Stimulated activated naive CD8-positive, alpha-beta T cell treated with anti-CD3 and anti-CD28 coated beads, Interleukin-15, Interleukin-2, amounts not matched to agents 100 U/mL and 50 U/mL, for 24 hours (primary cell): ENCODE results near the gene MEIS1.

Experiments
- ATAC-seq: fragments of 150-1000 bp; cut with Tn5 transposase; one replicate; pipeline ENCODE4 v1.10.0; 2021
- DNase-seq: peaks from one replicate; pipeline ENCODE4 v3.0.0; 2021

Gene MEIS1

DNA sequence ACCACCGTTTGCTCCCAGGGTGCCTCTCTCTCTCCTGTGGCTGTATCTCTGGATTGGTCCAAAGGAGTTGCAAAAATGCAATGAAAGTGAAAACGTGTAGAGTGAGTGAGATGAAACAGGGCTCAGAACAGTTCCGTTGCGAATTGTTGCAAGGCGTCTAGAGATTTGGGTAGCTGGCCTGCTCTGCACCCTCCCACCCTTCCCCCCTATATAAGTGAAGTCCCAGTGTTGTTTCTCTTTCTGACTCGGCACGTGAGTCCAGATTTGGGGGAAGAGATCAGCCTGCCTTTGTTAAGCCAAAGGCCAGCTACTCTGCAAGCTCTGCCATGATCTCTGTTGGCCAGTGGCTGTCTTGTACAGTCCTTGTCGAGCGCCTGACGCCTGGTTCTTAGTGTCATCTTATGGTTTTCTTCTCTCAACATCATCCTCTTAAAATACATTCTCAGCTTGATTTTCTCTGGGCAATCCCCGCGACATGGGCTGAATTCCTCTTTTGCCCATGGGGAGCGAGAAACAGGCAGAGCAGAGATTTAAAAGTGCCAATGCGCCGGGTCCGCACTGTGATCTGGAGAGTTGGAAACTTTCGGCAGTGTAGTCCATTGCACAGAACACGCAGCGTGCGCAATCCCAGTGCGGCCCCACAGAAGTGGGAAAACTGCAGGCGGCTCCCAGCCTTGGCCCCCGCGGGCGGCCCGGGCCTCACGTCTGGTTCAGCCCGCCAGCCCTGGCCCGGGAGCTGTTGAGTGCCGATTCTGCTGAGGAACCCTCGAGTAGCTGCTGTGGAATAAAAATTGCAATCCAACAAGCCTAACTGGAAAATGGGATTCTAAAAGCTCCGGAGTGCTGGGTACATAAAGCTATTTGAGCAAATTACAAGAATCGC is 9.3 kb downstream of the MEIS1 start:
- ATAC-seq (no peak), DNase-seq (no peak)

DNA sequence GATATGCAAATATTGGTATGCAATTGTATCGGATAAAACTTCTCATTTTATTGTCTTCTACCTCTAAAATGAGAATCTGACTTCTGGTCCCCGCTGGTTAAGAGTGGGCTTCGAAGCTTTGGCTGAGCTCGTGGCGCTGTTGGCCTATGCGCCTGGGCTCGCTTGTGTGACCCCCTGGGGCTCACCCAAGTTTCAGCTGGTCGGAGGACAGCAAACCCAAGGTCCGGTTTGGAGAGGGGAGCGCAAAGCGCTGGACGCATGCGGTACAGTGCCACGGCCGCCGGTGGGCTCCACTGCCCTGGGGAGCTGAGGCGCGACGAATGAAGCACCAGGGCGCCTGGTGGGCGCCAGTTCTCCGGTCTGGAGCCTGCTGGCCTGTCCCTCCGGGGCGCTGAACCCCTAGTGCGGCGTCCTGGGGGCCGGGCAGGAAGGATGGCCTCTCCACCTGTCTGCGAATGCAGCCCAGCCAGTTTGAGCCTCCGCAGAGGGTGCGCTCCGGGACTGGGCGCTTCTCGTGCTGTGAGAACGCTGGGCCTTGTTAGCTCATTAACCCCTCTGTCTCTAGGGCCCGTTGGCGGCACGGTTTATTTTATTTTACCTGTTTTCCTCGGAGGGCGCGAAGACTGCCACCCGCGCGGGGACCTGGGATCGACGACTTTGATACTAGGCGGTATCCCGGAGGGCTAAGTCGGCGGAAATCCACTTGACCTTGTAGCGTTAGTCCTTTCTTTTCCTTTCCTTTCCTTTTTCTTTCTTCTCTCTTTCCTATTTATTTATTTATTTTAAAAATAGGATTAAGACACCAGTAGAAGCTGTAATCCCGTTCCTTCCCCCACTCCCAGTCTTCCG is 10.4 kb downstream of the MEIS1 start:
- no peak for ATAC-seq
- DNase-seq: no peak

DNA sequence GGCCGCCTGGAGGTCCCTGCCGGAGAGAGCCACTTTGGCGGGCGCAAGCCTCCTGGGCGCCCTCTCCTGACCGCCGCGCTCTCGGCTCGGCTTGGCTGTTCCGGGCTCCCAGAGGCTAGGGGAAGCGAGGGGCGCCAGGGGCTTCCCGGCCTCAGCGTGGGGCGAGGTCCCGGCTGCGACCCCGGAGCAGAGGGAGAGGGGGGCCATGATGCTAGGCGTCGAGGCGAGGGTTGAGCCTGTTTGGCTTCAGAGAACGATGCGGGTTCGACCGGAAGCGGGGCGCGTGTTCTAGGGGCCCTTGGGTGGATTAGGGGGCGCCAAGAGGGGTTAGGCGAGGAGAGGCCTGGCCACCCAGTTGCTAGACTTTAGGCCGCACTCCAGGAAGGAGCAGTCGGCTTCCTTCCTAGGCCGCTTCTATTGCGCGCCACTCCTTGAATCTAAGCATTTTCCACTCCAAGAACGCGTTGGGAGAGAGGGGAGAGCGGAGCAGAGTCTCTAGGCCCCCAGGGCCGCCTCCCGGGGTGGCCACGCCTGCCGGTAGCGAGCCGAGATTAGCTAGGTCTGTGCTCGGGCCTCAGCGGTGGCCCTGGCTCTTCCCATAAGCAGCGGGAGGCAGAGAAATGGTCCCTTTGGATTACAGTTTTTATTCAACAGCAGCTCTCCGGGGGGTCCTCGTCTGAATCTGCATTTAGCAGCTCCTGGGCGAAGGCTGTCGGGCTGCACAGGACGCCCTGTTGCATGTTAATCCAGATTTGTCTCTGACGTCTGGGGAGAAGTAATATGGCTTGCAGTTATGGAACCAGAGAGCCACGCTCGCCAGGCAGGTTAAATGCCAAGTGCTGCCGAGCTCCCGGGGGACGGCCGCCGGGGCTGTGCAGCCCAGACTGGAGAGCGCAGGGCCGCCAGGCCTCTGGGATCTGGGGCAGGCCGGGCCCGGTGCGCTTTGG is 11.3 kb downstream of the MEIS1 start:
- DNase-seq: no peak
- no peak for ATAC-seq

DNA sequence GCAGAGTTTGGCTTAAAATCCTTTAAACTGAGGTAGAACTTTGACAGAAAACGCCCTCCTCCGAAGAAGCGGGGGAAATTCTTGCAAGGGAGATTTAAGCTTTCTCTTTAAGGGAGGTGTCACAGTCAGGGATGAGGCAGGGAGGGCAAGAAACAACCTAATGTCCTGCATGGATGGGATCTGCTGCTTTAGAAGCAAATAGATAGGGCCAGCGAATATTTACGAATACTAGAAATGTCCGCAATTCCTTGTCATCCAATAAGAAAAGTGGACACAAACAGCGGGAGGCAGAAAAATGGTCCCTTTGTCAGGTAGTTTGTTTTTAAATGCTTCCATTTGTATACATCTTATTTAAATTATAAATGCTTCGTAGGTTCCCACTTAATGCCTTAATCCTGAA is 12.0 kb downstream of the MEIS1 start:
- ATAC-seq: no peak
- DNase-seq: no peak

DNA sequence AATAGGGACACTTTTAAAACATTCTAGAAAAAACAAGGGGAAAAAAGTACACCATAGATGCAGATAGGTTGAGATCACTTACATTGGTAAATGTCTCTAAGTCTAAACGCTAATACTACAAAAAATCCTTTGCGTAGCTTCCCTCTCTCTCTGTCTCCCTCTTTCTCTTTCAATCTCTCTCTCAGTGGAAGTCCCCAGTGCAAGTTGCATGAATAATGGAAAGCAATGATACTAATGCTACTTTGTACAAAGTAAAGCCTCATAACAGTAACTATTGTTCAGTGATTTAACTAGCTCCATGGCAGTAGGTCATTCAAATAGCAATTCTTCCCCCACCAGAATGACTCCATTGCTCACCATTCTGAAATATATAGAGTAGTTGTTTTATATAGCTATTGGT is 12.8 kb downstream of the MEIS1 start:
- no peak for ATAC-seq
- no peak for DNase-seq

DNA sequence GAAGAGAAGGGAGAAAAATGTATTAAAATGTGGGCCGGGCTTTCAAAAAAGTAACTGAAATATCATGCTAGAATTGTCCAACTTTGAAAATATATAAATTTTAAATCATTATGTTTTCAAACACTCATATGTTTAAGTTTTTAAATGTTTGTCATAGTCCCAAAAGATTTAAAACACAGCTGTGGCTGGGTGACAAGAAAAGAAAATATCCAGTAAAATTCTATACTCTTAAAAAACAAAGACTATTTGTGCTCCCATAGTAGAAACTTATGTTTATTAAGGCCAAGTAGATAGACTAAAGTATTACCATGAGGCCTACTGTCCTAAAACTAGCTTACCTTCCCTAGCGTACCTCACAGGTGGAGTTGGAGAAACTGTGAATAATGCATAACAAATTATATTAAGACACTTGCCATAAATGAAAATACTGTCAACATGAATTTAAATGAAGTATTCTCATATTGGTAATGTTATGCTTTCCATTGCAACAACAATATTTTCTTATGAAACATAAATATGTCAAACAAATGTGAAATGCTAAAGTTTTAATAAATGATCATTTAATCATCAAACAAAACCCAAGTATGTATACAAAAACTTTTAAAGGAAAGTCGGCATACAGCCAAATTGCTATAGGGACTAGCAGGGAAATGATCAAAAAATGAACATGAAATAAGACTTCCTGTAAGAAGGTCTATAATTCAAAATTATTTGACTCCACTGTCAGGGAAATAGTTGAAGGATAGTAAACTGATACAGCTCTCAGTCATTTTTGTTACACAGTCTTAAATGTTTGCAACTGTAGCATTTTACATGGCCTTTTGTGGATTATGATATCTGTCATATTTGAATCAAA is 13.4 kb downstream of the MEIS1 start:
- no peak for ATAC-seq

DNA sequence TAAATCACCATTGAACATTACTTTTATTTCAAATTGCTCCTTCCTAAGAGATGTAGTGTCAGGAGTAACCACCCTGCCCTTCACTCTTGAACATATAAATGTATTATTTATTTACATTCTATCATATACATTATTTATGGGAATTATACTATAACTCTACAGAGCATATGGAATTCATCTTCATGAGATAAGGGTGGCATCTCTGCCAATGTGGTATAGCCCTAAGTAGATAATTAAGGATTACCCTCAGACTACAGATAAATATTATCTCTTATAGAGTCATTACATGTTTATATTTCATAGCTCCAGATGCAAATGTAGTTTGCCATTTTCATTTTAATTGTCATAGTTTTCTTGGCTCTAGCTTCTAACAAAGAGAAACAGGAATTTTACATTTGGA is 17.3 kb downstream of the MEIS1 start:
- DNase-seq (no peak), ATAC-seq (no peak)

More for the DNA sequence above, 13.4 kb downstream of the MEIS1 start:
- no peak for DNase-seq

DNA sequence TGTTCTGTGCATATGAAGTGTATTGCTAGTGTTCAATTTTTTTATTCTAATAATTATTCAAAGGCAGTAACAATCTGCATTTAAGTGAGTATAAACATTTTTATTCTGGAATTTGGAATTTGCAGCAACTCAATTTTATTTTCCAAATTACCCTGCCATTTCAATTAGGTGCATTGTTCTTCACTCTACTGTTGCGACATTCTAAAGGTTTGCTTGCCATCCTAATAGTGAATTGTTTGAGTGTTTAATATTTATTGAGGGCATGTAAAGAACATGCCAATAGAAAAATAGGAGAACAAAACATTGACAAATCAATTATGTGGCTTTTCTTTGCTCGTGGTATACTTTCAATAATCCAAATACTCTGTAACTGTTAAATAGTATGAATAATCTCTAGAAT is 18.0 kb downstream of the MEIS1 start:
- DNase-seq: no peak
- ATAC-seq: no peak

DNA sequence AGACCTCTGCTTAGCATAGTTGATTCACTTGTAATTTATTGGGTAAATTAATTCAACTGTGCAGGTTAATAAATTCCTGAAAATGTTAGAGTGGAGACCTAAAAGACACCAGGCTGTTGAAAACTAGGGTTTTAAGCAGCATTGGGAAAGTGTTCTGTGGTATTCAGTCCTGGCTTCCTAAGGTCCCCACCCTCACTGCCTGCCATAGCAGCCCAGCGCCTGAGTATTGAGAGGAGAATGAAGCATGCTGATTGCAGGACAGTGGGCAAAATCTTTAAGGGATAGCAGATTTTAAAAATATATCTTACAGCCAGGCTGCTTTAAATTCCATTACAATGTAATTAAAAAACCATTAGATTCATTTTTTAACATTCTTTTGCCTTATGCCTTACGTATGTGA is 20.6 kb downstream of the MEIS1 start:
- DNase-seq: no peak
- ATAC-seq: no peak

DNA sequence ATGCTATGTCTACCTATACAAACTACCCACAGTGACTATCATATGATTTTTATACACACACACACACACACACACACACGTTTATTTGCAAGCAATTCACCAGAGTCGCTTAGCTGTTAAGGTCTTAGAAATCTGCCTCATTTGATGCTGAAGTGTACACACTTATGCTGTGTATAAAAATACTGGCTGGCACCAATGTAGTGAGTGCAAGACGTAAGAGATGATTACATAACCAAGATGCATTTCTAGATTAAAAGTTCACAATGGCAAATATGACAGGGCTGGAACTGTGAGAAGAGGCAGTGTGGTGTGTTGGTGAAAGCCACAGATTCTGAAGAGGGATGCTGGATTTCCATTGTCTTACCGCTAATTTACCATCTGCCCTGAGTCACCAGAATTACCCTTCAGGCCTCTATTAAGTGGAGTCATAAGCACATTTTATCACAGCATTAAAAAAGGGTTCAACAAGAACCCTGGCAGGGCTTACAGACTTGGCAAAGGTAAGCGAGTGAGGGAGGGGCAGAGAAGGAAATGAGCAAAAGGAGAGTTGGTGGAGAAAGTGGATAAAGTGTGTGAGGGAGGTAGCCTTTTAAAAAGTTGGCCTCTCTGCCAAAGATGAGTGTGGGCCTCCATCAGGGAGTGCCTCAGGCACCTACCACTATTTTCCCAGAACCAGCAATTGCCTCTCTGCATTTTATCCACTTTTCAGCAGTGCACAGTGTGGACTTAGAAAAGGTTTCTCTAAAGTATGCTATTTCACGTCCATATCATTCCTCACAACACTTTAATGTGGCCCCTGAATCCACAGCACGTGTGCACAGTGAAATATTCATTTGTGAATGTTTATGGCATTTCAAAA is 21.5 kb downstream of the MEIS1 start:
- ATAC-seq (no peak), DNase-seq (no peak)

DNA sequence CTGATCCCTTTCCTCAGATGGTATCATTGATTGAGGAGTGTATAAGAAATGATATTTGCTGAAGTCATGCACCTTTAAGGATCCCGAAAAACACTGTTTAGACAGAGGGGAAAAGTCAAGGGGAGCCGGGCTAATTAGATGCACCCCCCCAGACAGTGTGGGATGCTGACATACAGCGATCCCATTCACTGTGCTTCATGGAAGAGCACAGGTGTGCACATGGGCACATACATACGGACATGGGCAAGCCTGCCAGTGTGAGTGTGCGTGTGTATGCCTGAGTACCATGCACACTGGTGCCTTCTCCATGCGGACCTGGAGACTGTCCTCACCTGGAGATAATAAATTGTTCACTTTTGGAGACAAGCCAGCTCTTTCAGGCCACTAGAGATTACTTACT is 22.6 kb downstream of the MEIS1 start:
- DNase-seq (no peak), ATAC-seq (no peak)

DNA sequence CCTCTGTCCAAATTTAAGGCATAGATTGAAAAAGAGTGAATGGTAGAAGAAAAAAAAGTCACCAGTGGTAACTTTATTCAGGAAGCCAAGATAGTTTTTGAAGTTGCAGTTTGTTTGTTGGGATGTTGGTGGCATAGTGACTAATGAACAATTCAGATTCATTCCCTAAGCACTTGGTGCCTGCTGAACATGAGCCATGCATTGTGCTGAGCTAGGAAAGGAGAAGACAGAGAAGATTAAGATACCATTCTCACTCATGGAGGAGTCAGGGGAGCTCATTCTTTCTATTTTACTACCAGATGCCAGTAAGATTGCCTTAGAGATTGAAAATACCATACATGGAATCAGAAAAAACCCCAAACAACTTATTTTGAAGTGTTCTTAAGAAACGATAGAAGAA is 25.1 kb downstream of the MEIS1 start:
- ATAC-seq: no peak
- DNase-seq: no peak

DNA sequence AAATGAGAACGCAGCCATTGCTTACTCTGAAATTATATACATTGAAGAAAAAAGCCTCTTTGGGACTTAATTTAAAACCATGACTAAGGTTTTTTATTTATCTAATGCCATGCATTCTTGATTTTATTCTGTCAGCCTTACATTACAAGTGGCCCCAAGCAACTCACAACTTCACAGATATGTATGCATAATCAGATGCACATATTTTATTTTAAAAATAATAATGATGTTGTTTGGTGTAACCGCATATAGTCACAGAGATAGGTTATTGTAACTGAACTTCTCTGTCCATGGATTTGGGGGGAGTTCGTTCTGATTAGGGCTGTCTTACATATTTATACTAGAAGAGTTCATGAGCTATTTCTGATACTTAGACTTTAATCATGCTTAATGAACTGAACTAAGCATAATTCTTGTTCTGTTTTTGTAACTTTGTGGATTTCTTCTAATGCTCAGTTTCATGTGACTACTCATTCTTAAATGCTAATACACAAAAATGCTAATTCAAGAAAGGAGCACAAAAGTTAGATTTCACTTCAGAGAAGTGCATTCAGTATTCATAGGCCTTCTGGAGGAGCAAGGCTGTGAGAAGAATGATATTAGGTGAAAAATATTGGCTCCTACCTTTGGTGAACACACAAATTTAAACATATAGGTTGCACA is 26.2 kb downstream of the MEIS1 start:
- DNase-seq (no peak), ATAC-seq (no peak)

DNA sequence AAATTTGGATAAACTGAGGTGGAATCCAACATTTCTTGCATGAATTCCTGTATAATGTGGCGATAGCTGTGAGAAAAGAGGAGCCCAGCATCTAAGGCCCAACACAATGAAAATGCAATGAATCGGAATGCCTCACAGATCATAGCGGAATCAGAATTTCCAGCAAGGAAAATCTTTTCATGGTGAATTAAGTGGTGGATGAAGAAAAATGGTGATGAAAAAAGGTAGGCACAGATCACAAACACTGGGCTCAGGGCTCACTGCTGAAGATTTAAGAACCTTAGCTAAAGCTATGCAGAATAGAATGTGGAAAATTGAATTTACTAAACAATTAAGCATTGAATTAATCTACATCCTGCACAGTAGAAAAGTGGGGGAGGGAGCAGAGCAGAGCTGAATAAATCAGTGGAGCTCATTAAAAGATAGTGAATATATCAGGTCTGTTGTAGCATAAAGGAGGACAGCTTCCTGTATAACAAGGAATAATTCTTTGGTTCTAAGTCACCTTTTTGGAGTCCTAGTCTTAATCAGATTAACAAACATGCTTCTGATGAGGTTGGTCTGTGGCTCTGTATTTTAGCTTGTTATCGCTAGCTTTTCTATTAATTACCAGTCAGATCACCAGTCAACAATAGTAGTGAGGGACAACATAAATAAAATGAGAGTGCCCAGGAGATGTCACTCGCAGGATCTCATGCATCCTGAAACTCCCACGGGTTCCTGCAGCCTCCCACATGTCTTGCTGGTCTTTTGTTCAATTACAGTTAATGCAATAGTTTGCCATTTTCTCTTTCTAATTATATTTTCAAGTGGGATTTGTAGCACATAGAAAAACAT is 27.0 kb downstream of the MEIS1 start:
- ATAC-seq (no peak), DNase-seq (no peak)

DNA sequence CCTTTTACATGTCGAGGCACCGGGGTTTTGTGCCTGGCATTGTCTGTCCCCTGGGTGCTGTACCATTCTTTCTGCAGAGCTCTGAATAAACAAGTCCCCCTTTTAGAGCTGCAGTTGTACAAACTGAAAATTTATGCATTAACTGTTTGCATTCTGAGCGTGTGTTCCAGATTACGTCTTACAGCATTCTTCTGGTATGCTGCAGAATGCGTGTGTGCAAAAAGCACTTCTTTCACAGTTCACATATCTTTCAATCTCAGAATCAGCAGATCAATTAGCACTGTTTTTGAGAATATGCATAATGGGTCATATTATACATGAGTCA is 27.5 kb downstream of the MEIS1 start:
- ATAC-seq (no peak), DNase-seq (no peak)

DNA sequence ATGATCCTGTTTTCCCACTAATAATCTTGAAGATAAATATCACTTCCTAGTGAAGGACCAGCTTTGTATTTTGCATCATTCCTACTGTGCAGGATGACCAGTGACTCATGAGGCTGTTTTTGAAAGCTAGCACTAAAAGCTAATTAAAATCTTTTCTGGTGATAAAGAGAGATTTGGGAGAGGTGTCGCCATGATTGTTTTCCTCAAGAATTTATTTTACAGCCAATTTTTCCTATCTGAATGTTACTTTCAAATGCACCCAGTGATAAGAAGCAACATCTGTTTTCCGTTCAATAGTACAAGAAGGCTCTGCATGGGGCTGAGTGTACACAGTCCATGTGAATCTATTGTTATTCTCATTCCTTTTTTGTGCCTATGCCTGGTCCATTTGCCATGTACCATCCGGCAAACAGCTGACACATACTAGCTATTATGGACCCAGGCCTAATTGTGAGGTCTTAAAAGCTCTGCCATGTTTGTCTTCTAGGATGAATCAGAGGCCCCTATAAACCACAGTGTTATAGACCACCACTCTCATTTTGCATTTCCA is 28.4 kb downstream of the MEIS1 start:
- no peak for ATAC-seq
- no peak for DNase-seq

DNA sequence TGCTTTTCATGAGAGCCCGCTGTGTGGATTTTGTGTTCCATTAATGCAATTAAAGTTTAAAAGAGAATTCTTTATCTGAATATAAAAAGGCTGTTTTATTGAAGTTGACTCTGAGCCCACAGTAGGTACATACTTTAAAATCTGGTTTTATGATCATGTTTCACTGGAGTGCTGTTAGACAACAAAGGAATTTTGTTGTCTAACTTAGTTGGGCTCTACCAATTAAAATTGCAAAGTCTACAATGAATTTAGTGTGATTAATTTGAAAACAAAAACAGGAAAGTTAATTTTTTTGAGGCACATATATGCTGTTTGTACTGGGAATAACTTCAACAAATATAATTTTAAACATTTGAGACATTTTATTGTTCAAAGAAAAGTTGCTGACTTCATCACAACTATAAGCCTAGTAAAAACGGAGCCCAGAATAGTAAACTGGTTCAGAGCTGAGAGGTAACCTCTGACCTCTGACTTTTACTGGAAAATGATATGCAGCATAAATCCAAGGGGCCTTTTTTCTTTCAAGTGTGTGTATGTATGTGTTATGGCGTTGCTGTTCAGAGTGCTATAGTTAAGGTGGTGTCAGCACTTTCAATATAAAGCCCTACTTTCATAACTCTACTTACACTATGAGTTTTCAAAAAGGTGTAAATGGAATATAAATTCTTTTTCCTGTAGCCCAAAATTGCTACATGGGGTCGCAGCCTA is 30.2 kb downstream of the MEIS1 start:
- ATAC-seq (no peak), DNase-seq (no peak)

DNA sequence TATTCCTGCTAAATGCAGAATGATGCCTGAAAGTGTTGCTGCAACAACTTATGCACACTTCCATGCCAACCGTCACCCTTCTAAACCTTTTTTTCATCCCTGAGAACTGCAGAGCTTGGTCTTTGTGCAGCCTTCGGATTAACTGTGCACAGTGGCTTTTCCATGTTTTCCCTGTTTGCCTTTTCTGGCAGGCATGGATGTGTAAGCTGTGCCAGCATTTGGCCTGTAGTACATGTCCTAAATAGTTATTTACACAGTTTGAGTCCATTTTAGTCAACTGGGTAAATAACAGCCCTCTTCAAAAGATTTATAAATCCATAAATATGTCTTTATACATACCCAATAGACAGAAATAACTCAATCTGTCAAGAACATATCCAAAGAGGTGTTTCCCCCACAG is 31.5 kb downstream of the MEIS1 start:
- DNase-seq: no peak
- no peak for ATAC-seq
